NCI-H345 treated with DMSO at 0.1 percent for 48 hours (cell line): Measurements from ENCODE around the gene TTC13.

Source experiments
- DNase-seq: peaks from one replicate; lab custom pipeline; 2025; ENCODE audit not compliant: unreplicated experiment; lab: John Stamatoyannopoulos, UW

The TTC13 gene

DNA sequence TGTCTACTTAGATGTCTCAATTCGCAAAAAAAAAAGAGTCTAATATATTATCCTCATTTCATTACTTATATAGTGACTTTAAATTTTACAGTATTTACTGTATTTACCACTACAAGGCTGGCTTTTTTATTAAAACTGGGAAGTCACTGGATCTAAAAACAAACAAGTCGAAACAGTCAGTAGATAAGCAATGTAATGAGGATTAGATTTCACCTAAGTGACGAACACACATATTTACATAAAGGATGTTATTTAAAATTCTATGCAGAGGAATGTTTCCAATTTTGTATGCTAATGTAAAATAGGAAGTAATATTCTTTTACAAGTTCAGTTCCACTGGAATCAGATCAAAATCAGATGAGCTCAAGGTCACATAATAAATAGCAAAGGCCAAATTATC, 28.3 kb downstream of the TTC13 start:
- no peak for DNase-seq

- no peak for DNase-seq
Observed at GRCh38 chr1:230948903-230949302, 29.8 kb downstream of the TTC13 start.

- DNase-seq: no peak
Observed at GRCh38 chr1:230948301-230948700, 30.4 kb downstream of the TTC13 start.

GRCh38 chr1:230943048-230943593, 35.5 kb downstream of the TTC13 start:
- no peak for DNase-seq

DNA sequence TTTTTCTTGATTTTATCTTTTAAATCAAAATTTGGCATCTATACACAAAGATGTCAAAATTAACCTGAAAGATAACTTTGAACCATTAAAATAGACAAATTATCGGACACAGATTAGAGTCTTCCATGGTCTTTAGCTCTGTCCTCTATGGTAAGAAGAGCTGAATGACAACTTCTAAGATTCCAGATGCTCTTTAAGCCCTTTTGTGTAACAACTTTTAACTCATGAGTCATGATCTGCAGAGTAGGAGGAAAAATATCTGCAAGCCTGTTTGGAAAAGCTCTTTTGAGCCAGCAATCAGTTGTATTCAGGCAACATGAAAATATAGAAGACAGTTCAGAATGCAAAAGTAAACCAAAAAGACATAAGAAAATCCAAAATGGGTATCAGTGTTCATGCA, 37.8 kb downstream of the TTC13 start:
- DNase-seq: no peak

DNA sequence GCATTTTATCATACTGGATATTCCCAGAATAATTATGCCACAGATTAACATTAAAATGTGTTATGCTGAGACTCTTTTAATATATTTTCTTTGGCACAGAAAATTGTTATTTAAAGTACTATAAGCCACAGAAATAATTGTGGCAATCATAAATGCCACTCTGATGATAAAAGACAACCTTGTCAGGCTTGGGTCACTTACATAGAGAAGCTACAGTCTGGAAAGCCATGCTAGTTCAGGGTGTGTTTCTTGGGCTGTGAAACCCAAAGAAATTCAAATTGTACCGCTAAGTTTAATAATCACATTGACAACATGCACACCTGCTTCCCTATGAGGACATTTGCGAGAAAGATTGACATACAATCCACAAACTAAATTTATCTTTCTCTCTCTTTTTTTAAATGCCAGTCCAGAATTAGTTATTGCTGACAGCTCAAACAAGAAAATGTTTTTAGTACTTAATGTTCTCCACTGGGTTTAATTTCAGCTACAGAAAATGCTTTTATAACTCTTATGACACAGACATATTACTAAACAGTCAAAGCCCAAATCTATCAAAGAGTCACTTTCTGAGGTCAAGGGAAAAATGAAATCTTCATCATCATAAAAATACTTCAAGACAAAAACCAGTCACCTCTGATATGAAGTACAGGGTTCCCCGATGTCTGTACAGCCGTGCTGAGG, 38.7 kb downstream of the TTC13 start:
- DNase-seq: no peak

GRCh38 chr1:230938924-230939368, 39.7 kb downstream of the TTC13 start:
- no peak for DNase-seq

- no peak for DNase-seq
Observed at GRCh38 chr1:230937371-230937770, 41.3 kb downstream of the TTC13 start.

GRCh38 chr1:230936475-230936874, 42.2 kb downstream of the TTC13 start:
- DNase-seq: no peak

DNA sequence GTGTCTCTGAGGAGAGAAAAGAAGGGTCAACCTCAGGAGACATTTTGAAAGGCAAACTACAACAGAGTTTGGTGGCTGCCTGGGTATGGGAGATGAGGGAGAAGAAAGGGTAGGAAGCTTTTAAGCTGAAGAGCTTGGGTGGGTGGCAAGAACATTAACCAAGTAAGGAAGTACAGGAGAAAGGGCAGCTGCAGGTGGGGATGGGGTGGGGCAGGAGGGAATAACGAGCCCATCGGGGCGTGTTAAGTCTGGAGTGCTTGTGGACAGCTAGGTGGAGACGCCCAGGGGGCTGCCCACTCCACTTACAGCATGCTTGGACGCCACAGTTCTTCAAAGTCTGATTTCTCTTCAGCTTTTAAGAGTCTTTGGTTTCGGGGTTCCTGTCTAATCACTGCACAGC, 42.8 kb downstream of the TTC13 start:
- no peak for DNase-seq

GRCh38 chr1:230930986-230931385, 47.7 kb downstream of the TTC13 start:
- no peak for DNase-seq

DNA sequence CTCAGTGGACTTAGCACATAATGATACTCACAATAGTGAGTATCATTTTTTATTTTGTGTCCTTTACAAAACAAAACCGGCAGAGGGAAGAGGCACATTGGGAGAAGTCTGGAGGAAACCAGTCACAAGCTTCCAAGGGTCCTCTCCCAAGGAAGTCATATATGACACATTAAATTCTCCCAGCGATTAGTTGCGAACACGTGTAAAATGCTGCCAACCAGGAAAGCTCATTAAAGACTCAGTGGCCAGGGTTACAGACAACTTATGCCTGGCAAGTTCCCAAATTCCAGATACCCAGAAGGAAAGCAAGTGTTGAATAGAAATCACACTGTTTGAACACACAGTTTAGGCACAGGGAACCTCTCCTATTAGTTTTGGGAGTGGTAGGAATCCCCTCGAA, 52.5 kb downstream of the TTC13 start:
- no peak for DNase-seq

DNA sequence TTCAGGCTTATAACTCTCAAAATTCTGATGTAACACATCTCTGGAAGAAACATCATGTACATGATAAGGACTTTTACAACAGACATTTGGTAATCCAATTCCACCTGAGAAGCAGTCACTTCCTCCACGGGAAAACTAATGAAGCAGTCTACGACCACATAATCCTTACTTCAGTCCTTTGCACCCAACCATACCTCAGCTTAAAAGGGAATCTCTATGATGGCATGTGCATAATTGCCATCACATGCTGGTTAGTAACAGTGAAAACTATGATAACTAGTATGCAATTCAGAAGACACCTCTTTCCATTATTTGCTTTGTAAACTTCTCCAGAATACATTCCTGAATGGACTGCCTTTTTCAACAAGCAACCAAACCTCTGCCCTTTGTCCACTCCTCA, 53.1 kb downstream of the TTC13 start:
- DNase-seq: no peak

- no peak for DNase-seq
Observed at GRCh38 chr1:230923176-230923575, 55.5 kb downstream of the TTC13 start.

DNA sequence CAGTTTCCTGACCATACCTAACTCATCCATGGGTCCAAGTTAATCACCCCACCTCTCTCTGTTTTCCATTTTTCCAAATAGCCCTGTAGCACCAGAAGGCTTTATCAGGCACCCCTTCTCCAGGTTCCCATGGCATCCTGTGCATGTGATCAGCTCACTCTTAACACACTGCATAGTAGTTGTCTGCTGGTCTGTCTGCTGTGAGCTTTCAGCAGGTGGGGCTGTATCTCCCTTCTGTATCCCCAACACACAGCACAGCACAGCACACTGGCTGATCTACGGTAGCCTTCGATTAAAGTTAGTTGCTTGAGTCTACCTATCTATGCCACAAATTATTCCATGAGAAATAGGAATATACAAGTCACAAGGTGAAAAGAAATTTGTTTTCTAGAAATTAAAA, 56.0 kb downstream of the TTC13 start:
- no peak for DNase-seq

DNA sequence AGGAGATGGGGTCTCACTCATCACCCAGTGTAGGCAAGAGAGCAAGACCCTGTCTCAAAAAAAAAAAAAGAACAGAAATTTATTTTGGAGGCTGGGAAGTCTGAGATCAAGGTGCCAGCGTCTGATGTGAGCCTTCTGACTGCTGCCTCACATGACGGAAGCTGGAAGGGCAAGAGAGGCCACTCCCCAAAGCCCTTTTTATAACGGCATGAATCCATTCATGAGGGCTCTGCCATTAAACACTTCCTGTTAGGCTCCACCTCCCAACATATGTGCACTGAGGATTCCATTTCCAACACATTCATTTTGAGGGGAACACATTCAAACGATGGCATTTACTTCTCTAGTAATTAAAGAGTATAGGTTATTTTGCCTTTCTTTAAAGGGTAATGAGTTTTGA, 59.5 kb downstream of the TTC13 start:
- no peak for DNase-seq

- peak; percentile 54 for DNase-seq
Observed at GRCh38 chr1:230917284-230918135, 61.2 kb downstream of the TTC13 start.

DNA sequence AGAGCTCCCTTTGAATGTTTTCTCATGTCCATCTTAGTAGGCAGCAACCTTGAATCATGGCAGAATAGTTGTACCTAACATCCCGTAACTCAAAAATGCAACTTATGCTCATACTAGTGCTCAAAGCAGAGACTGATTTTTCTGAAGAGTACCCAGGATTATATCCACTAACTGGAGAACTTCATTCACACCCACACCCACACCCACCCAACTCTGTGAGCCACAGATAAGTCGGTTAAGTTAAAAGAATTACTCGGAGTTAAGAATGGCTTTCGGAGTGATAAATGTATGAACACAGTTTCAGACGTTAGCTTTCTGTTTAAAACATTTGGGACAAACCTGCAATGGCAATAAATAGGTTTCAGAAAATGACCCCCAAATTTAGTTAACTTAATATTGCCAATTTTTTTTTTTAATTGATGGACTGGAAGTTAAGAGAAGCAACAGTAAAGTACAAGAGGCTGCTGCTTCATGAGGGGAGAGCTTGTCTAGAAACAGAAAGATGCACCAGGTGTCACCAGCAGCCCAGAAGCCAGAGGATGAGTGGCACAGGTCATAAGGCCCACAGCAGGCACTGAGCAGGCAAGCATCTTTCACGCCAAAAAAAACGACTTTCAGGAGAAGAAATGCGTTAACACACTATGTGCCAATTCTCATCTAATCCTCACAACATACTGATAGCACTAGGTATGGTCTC, 61.9 kb downstream of the TTC13 start:
- DNase-seq: no peak

- no peak for DNase-seq
Observed at GRCh38 chr1:230915078-230915477, 63.6 kb downstream of the TTC13 start.

DNA sequence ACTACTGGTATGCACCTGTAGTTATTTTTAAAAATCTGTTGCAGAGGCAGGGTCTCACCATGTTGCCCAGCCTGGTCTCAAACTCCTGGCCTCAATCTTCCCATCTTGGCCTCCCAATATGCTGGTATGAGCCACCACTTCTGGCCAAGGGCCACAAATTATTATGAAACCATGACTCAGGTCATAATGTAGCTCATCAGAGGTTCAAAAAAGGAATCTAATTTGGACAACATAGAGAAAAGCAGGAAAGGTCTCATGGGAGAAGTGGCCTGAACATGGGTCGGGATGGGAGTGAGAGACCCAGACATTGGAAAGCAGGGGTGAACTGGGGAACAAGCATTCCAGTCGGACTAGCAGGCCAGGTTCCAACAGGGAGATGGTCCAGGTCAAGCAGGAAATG, 65.2 kb downstream of the TTC13 start:
- no peak for DNase-seq

GRCh38 chr1:230910755-230911117, 67.9 kb downstream of the TTC13 start:
- no peak for DNase-seq
